ENCODE data around the gene SLC25A22.

The SLC25A22 gene

GRCh38 chr11:802693-803466 lies 4.8 kb upstream of the SLC25A22 start:
- DNase-seq, result no peak

GRCh38 chr11:802018-802617 lies 4.0 kb upstream of the SLC25A22 start:
- DNase-seq, result no peak

GRCh38 chr11:801097-801780 lies 3.2 kb upstream of the SLC25A22 start:
- DNase-seq, result no peak

- DNase-seq, result no peak
Observed at GRCh38 chr11:800473-800872, 2.4 kb upstream of the SLC25A22 start.

GRCh38 chr11:799641-800316 lies 1.7 kb upstream of the SLC25A22 start:
- no peak for DNase-seq

GRCh38 chr11:797296-798092 lies 587 bp downstream of the SLC25A22 start:
- peak; percentile 96 for DNase-seq

- peak; percentile 58 for DNase-seq
Observed at GRCh38 chr11:796565-797295, 1.4 kb downstream of the SLC25A22 start.

- peak; percentile 89 for DNase-seq
Observed at GRCh38 chr11:795634-796564, 2.2 kb downstream of the SLC25A22 start.

GRCh38 chr11:794766-795633 lies 3.1 kb downstream of the SLC25A22 start:
- DNase-seq, result peak; percentile 38

GRCh38 chr11:794013-794765 lies 3.9 kb downstream of the SLC25A22 start:
- no peak for DNase-seq

- peak; percentile 56 for DNase-seq
Observed at GRCh38 chr11:793556-793955, 4.5 kb downstream of the SLC25A22 start.

- DNase-seq, result no peak
Observed at GRCh38 chr11:792873-793272, 5.2 kb downstream of the SLC25A22 start.

GRCh38 chr11:792535-792821 lies 5.6 kb downstream of the SLC25A22 start:
- DNase-seq, result no peak

GRCh38 chr11:791658-792534 lies 6.2 kb downstream of the SLC25A22 start:
- no peak for DNase-seq

GRCh38 chr11:790721-791564 lies 7.1 kb downstream of the SLC25A22 start:
- peak; percentile 44 for DNase-seq

- DNase-seq, result peak; percentile 64
Observed at GRCh38 chr11:789943-790342, 8.1 kb downstream of the SLC25A22 start, which contains the start of gene CEND1. Gene CEND1, minus strand, starts transcription at chr11:790090. Its CDS starts 1,514 bp downstream, at chr11:788576.

Data from NCI-H69 (cell line).